Astrocyte (in vitro differentiated cells and primary cell): ENCODE data around the gene MYO5B. TPM values are rescaled to one million over a fixed set of nuclear protein-coding genes. Genes with fewer than 3 reads are reported as not detected.
A peak's percentile ranks its signal among the peaks of the same experiment; 100 is the strongest.

Experiments used
- DNase-seq: peaks from one replicate; pipeline ENCODE4 v3.0.0-alpha.2; 2010; ENCODE audit warnings: low read depth
- FAIRE-seq: peaks from 2 replicates; lab custom pipeline; 2011; peaks lifted over from hg19 to GRCh38; lab: Jason Lieb, UNC
- H2AFZ ChIP-seq: 2 replicates; pipeline ENCODE4 v1.6.0; 2012; ENCODE audit warnings: low read depth, low read length, inconsistent platforms
- H3K27ac ChIP-seq: 2 replicates; pipeline ENCODE4 v1.5.1; 2011; ENCODE audit warnings: low read depth, low read length, inconsistent platforms
- H3K27me3 ChIP-seq: 2 replicates; pipeline ENCODE4 v1.6.0; 2011; ENCODE audit warnings: low read length, inconsistent platforms; ENCODE audit not compliant: insufficient read depth
- H3K36me3 ChIP-seq: 2 replicates; pipeline ENCODE4 v1.5.1; 2011; ENCODE audit warnings: low read length, inconsistent platforms; ENCODE audit not compliant: insufficient read depth
- H3K4me1 ChIP-seq: 2 replicates; pipeline ENCODE4 v1.5.1; 2011; ENCODE audit warnings: low read length, inconsistent platforms; ENCODE audit not compliant: insufficient read depth
- H3K4me2 ChIP-seq: 2 replicates; pipeline ENCODE4 v1.6.0; 2012; ENCODE audit warnings: low read length, inconsistent platforms
- H3K4me3 ChIP-seq: 2 replicates; pipeline ENCODE4 v1.5.1; 2011; ENCODE audit warnings: low read depth, mild to moderate bottlenecking, low read length, inconsistent platforms; ENCODE audit not compliant: insufficient read depth
- H3K79me2 ChIP-seq: 2 replicates; pipeline ENCODE4 v1.6.0; 2012; ENCODE audit warnings: mild to moderate bottlenecking, low read length, inconsistent platforms; ENCODE audit not compliant: insufficient read depth
- H3K9ac ChIP-seq: 2 replicates; pipeline ENCODE4 v1.6.0; 2012; ENCODE audit warnings: mild to moderate bottlenecking, low read length, inconsistent platforms
- H3K9me3 ChIP-seq: 2 replicates; pipeline ENCODE4 v1.5.1; 2012; ENCODE audit warnings: low read depth, mild to moderate bottlenecking, low read length, inconsistent platforms; ENCODE audit not compliant: insufficient read depth
- H4K20me1 ChIP-seq: 2 replicates; pipeline ENCODE4 v1.6.0; 2012; ENCODE audit warnings: low read length, inconsistent platforms; ENCODE audit not compliant: insufficient read depth
- H3K27ac Mint-ChIP-seq: one replicate; pipeline ENCODE4 v1.8.0; 2021; ENCODE audit warnings: mild to moderate bottlenecking, mixed read lengths; ENCODE audit not compliant: unreplicated experiment
- H3K27me3 Mint-ChIP-seq: one replicate; pipeline ENCODE4 v1.8.0; 2021; ENCODE audit warnings: low read depth, mixed read lengths; ENCODE audit not compliant: unreplicated experiment
- H3K36me3 Mint-ChIP-seq: one replicate; pipeline ENCODE4 v1.8.0; 2021; ENCODE audit warnings: low read depth, mixed read lengths; ENCODE audit not compliant: unreplicated experiment
- H3K4me1 Mint-ChIP-seq: one replicate; pipeline ENCODE4 v1.8.0; 2021; ENCODE audit warnings: low read depth, mixed read lengths; ENCODE audit not compliant: unreplicated experiment
- H3K4me3 Mint-ChIP-seq: one replicate; pipeline ENCODE4 v1.8.0; 2021; ENCODE audit warnings: mild to moderate bottlenecking, moderate library complexity, mixed read lengths; ENCODE audit not compliant: unreplicated experiment
- H3K9me3 Mint-ChIP-seq: one replicate; pipeline ENCODE4 v1.8.0; 2021; ENCODE audit warnings: mild to moderate bottlenecking, mixed read lengths; ENCODE audit not compliant: unreplicated experiment
- CTCF ChIP-seq: IDR thresholded peaks from 2 replicates; pipeline ENCODE4 v1.5.1; 2011; ENCODE audit warnings: low read depth, mild to moderate bottlenecking, inconsistent platforms, low read length, moderate library complexity; ENCODE audit not compliant: insufficient read depth
- EZH2 ChIP-seq: IDR thresholded peaks from 2 replicates; pipeline ENCODE4 v1.6.1; 2012; ENCODE audit warnings: mild to moderate bottlenecking, low read length, inconsistent platforms; ENCODE audit not compliant: insufficient read depth
- total RNA-seq: library from RNA; stranded (reverse); gene quantifications from 2 replicates; pipeline ENCODE4 v1.2.1, GENCODE V29; 2021

The MYO5B gene
- total RNA-seq, 1 donor from 2014 or later = 8.3 TPM

- no peaks in the 10 kb centered on the region for H3K79me2 ChIP-seq
- Mint-ChIP-seq H3K4me3 (no peak overlapping the region), H3K9me3 (peaks cover 2% of the 10 kb centered on the region), H3K4me1 (peaks cover 18% of the 10 kb centered on the region), H3K36me3 (peaks cover 2% of the 10 kb centered on the region), H3K27me3 (no peaks in the 10 kb centered on the region), H3K27ac (no peak overlapping the region)
- H3K27me3 ChIP-seq = peaks cover 11% of the 10 kb centered on the region
- no peaks in the 10 kb centered on the region for H3K4me1 ChIP-seq
- no peak overlapping the region for H3K4me3 ChIP-seq
- no peak overlapping the region for H3K9ac ChIP-seq
- peak; percentile 25 for DNase-seq
- no peaks in the 10 kb centered on the region for H3K9me3 ChIP-seq
- H3K4me2 ChIP-seq = no peak overlapping the region
- no peak overlapping the region for H2AFZ ChIP-seq
- no peaks in the 10 kb centered on the region for H4K20me1 ChIP-seq
- FAIRE-seq = no peak
- no peak overlapping the region for H3K27ac ChIP-seq
- H3K36me3 ChIP-seq = no peaks in the 10 kb centered on the region
- TF ChIP-seq CTCF (no peak), EZH2 (no peak)
Observed at GRCh38 chr18:50161597-50162205, 33.2 kb downstream of the MYO5B start.

GRCh38 chr18:50159654-50160046, 35.3 kb downstream of the MYO5B start:
- peaks cover 8% of the 10 kb centered on the region for H3K27me3 ChIP-seq
- no peaks in the 10 kb centered on the region for H3K36me3 ChIP-seq
- Mint-ChIP-seq H3K27me3 (no peaks in the 10 kb centered on the region), H3K4me1 (peaks cover 18% of the 10 kb centered on the region), H3K36me3 (peaks cover 2% of the 10 kb centered on the region), H3K9me3 (peaks cover 2% of the 10 kb centered on the region), H3K4me3 (no peak overlapping the region), H3K27ac (no peak overlapping the region)
- no peak overlapping the region for H3K9ac ChIP-seq
- H3K27ac ChIP-seq = no peak overlapping the region
- no peak for FAIRE-seq
- H4K20me1 ChIP-seq = no peaks in the 10 kb centered on the region
- H3K4me2 ChIP-seq = no peak overlapping the region
- no peak for TF ChIP-seq CTCF
- no peak for TF ChIP-seq EZH2
- no peaks in the 10 kb centered on the region for H3K4me1 ChIP-seq
- no peak overlapping the region for H2AFZ ChIP-seq
- no peaks in the 10 kb centered on the region for H3K79me2 ChIP-seq
- H3K9me3 ChIP-seq = no peaks in the 10 kb centered on the region
- H3K4me3 ChIP-seq = no peak overlapping the region
- no peak for DNase-seq

GRCh38 chr18:50158866-50159653, 35.9 kb downstream of the MYO5B start:
- no peak for FAIRE-seq
- no peak overlapping the region for H3K27ac Mint-ChIP-seq

More at GRCh38 chr18:50158866-50159653, 35.9 kb downstream of the MYO5B start:
- Histone ChIP-seq H3K27me3 (peaks cover 8% of the 10 kb centered on the region), H3K4me2 (no peak overlapping the region), H4K20me1 (no peaks in the 10 kb centered on the region), H2AFZ (no peak overlapping the region), H3K4me1 (no peaks in the 10 kb centered on the region), H3K9me3 (no peaks in the 10 kb centered on the region), H3K27ac (no peak overlapping the region), H3K4me3 (no peak overlapping the region), H3K36me3 (no peaks in the 10 kb centered on the region), H3K79me2 (no peaks in the 10 kb centered on the region), H3K9ac (no peak overlapping the region)
- H3K27me3 Mint-ChIP-seq = no peaks in the 10 kb centered on the region
- TF ChIP-seq CTCF = no peak
- TF ChIP-seq EZH2 = no peak
- peaks cover 2% of the 10 kb centered on the region for H3K36me3 Mint-ChIP-seq
- H3K4me1 Mint-ChIP-seq = peaks cover 18% of the 10 kb centered on the region
- H3K9me3 Mint-ChIP-seq = peaks cover 2% of the 10 kb centered on the region
- DNase-seq = no peak
- H3K4me3 Mint-ChIP-seq = no peak overlapping the region
